Muscle layer of colon (tissue), 2 donors: ENCODE results near the gene RPTOR.

ENCODE experiments used
- H3K27ac ChIP-seq: one replicate; pipeline ENCODE4 v1.7.0; 2013; ENCODE audit warnings: low read depth, mild to moderate bottlenecking, low read length, moderate library complexity
- H3K27me3 ChIP-seq, 2 donors: one replicate each; pipeline ENCODE4 v1.7.0; 2013; ENCODE audit warnings: low read length in 2 of 2, mild to moderate bottlenecking in 2 of 2; ENCODE audit not compliant: insufficient read depth in 2 of 2, control insufficient read depth in 1 of 2
- H3K36me3 ChIP-seq: one replicate; pipeline ENCODE4 v1.7.0; 2013; ENCODE audit warnings: mild to moderate bottlenecking, low read length; ENCODE audit not compliant: insufficient read depth
- H3K4me1 ChIP-seq: one replicate; pipeline ENCODE4 v1.7.0; 2013; ENCODE audit warnings: mild to moderate bottlenecking, low read length; ENCODE audit not compliant: insufficient read depth
- H3K4me3 ChIP-seq, 2 donors: one replicate each; pipeline ENCODE4 v1.7.0; 2013; ENCODE audit warnings: low read length in 2 of 2, low read depth in 1 of 2, mild to moderate bottlenecking in 1 of 2, moderate library complexity in 1 of 2
- H3K9ac ChIP-seq: one replicate; pipeline ENCODE4 v1.7.0; 2013; ENCODE audit warnings: low read length
- H3K9me3 ChIP-seq: one replicate; pipeline ENCODE4 v1.7.0; 2013; ENCODE audit warnings: mild to moderate bottlenecking, low read length
- donor health status: abdominal sarcoma.
- donor health status: Adenocarcinoma of cecum.

Gene RPTOR

DNA sequence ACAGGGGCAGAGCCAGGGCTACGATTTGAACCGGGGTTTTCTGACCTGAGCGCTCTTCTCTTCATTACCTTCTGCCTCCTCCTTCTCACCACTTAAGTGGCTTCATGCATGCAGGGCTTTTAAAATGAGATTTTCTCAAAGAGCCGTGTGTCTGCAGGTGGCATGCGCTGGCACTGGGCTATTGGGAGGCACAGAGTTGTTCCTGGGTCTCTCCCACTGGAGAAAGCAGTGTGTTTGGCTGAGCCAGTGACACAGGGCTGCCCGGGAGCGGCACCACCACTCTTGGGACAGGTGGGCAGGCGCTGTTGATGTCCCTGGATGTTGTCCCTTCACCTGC is 228.2 kb downstream of the RPTOR start:
- no peaks in the 10 kb centered on the region for H3K36me3 ChIP-seq
- peak overlapping the region; percentile 32 for H3K9ac ChIP-seq
- H3K4me3 ChIP-seq, result peak overlapping the region in 1 of 2 donors; percentile 20
- no peaks in the 10 kb centered on the region for H3K9me3 ChIP-seq
- H3K4me1 ChIP-seq, result peaks cover 31% of the 10 kb centered on the region
- H3K27ac ChIP-seq, result peak overlapping the region; percentile 13
- H3K27me3 ChIP-seq, result no peaks in the 10 kb centered on the region

DNA sequence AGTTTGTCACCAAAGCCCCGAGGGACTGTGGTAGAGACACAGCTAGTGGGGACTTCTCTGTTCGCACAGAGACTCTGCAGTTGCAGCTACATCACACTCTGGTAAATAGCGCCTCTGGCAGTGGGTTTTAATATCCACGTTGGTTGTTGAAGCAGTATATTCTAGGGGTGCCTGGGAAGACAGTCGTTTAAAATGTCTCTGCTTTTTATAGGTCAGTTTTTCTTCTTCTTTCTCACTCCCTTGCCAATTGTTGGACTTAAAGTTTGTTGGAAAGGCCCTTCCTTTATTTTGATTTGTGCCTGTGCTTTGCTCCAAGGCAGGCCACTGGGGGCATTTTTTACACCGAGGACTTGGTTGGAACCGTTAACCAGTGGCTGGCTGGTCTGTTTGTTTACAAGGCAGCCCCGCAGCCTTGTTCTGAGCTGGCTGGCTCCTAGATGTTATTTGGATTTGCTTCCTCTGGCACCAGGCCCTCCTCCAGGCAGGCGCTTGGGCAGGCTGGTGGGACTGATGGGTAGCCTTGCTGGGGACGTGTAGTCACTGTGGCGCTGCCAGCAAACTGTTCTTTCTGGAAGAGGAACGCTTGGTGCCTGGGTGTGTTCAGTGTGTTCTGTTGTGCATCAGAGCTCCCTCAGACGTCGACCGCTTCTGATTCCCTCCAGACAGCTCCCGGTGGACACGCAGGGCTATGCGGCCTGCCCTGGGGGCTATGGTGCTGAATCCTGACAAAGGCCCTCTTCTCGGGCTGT is 228.8 kb downstream of the RPTOR start:
- H3K36me3 ChIP-seq, result no peaks in the 10 kb centered on the region
- peak overlapping the region; percentile 13 for H3K27ac ChIP-seq
- H3K9me3 ChIP-seq, result no peaks in the 10 kb centered on the region
- H3K4me3 ChIP-seq, result peak overlapping the region in 1 of 2 donors; percentile 20
- H3K4me1 ChIP-seq, result peaks cover 31% of the 10 kb centered on the region
- H3K9ac ChIP-seq, result peak overlapping the region; percentile 32
- no peaks in the 10 kb centered on the region for H3K27me3 ChIP-seq

DNA sequence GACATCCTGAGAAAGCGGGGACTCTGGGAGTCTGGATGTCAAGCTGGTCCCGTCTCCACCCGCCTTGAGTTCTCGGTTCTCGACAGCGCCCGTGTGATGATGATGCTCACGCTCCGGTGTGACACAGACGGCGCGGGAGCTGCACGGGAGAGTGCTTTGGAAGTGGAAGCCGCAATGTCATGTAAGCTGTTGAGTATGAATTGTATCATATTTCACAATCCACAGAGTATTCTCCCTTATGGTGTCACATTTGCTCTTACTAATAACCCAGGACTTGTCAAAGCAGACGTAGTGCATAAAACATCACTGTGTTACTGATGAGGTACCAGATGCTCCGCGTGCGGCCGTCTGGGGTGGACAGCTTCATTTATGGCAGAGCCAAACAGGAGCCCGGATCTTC is 229.5 kb downstream of the RPTOR start:
- Histone ChIP-seq H3K27me3 (no peaks in the 10 kb centered on the region), H3K36me3 (no peaks in the 10 kb centered on the region), H3K4me1 (peaks cover 31% of the 10 kb centered on the region), H3K27ac (peak overlapping the region; percentile 13), H3K9ac (no peak overlapping the region), H3K9me3 (no peaks in the 10 kb centered on the region), H3K4me3 (no peak overlapping the region)

DNA sequence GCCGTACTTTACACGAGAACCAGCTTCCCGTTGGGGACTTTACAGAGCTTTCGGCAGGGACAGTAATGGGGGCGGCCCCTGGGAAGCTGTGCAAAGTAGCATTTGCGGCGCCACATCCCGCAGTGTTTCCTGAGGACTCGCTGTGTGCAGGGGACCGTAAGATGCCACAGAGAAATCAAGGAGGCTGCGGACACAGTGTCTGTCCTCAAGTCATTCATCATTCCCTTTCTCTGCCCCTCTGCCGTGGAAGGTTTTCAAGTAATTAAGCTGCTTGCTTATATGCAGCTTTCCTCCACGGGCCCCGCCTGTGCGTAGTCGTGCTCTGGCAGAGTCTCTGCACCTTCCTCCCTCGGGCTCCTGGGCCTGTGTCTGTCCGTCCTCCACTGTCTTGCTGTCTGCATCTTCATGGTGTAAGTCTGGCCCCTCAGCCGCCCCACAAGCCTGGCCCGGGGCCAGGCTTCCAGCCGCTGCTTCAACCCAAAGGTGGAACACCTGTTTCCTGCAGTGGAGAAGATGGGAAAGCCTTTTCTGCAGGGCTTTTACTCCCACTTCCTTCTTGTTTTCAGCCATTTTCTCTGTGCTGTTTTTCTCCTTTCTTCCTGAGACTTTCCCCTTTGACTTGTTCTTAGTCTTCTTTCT is 230.1 kb downstream of the RPTOR start:
- Histone ChIP-seq H3K4me3 (no peak overlapping the region), H3K27me3 (no peaks in the 10 kb centered on the region), H3K9ac (no peak overlapping the region), H3K4me1 (peaks cover 34% of the 10 kb centered on the region), H3K36me3 (no peaks in the 10 kb centered on the region), H3K27ac (peak overlapping the region; percentile 13), H3K9me3 (no peaks in the 10 kb centered on the region)

DNA sequence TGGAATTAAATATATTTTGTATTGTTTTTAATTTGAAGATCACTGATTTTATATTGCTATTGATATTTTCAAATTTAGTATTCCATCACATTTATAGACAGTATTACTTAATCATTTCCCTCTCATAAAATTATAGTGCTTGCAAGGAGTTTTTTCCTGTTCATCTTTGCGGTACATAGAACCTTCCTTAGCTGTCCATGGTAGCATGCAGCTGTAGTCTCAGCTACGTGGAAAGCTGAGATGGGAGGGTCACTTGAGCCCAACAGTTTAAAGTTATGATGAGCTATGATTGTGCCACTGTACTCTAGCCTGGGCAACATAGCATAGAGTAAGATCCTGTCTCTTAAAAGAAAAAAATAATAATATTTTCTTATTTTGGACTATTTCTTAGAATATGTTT is 231.2 kb downstream of the RPTOR start:
- Histone ChIP-seq H3K27ac (no peak overlapping the region), H3K27me3 (no peaks in the 10 kb centered on the region), H3K4me1 (peaks cover 44% of the 10 kb centered on the region), H3K9me3 (no peaks in the 10 kb centered on the region), H3K4me3 (no peak overlapping the region), H3K9ac (no peak overlapping the region), H3K36me3 (no peaks in the 10 kb centered on the region)

DNA sequence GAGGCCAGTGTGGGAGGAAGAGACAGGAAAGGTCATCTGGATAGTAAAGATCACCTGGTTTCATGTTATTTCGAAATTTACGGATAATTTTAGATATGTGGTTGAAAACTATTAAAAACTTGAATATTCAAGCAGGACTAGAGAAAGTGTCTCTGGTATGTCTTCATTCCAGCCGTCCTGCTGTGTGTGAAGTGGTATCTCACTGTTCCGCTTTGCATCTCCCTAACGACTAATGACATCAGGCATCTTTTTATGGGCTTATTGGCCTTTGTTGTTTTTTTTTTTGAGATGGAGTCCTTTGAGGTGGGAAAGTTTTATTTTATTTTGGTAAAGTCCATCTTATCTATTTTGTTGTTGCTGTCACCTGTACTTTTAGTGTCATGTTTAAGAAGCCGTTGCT is 232.6 kb downstream of the RPTOR start:
- H3K9ac ChIP-seq, result no peak overlapping the region

DNA sequence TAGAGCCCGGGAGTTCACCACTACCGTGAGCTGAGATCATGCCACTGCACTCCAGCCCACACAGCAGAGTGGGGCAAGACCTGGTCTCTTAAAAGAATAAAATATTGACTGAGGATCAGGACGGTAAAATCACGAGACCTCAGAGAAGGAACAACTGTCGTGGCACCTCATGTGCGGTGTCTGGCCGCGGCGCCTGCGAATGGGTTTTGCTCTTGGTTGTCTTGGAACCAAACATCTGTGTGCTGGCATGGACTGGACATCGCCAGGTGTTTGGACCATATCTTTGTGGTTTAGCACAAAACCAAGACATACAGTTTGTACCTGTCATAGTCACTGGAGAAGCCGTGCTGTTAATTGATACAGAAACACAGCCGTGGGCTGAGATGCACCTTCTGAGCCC is 234.1 kb downstream of the RPTOR start:
- Histone ChIP-seq H3K27me3 (no peaks in the 10 kb centered on the region), H3K9ac (no peak overlapping the region), H3K27ac (no peak overlapping the region), H3K4me3 (no peak overlapping the region), H3K4me1 (peaks cover 46% of the 10 kb centered on the region), H3K36me3 (no peaks in the 10 kb centered on the region), H3K9me3 (no peaks in the 10 kb centered on the region)

More for the DNA sequence above, 232.6 kb downstream of the RPTOR start:
- Histone ChIP-seq H3K9me3 (no peaks in the 10 kb centered on the region), H3K36me3 (no peaks in the 10 kb centered on the region), H3K27me3 (no peaks in the 10 kb centered on the region), H3K27ac (no peak overlapping the region), H3K4me1 (peaks cover 44% of the 10 kb centered on the region), H3K4me3 (no peak overlapping the region)

DNA sequence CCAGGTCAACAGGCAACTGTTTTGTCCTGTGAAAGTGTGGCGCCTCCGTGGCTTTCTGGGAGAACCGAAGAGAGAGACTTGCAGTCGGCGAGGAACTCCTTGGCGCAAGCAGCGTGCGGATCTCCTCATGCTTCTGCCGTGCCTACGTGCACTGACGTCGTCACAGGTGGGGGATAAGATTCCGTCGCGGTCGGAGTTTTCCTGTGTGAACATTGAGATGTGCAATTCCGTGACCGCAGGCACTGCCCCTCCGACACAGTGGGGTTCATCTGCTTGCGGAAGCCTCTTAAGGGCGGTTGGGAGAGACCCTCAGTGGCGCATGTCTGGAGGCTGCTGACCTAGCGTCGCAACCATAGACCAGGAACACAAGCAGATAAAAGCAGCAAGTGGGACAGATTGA is 234.7 kb downstream of the RPTOR start:
- Histone ChIP-seq H3K27me3 (no peaks in the 10 kb centered on the region), H3K4me3 (no peak overlapping the region), H3K9me3 (no peaks in the 10 kb centered on the region), H3K27ac (no peak overlapping the region), H3K4me1 (peaks cover 45% of the 10 kb centered on the region), H3K9ac (no peak overlapping the region), H3K36me3 (no peaks in the 10 kb centered on the region)

DNA sequence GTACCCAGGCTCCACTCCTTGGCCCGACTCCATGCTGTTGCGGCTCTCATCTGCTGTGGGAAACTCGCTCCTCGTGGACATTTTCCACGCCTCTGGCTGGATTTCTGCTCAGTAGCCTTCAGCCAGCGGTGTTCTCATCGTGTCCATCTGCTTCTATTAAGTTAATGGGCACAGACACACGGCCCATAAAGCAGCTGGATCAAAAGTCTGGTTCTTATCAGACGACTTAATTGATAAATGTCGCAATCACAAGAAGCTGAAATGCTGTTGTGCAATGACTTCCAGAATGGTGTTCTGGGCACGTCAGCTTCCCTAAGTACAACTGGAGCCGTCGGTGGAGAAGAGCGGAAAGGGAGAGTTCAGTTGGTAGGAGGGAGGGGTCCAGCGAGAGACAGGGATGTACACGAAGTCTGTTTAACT is 235.3 kb downstream of the RPTOR start:
- H3K4me1 ChIP-seq, result peaks cover 39% of the 10 kb centered on the region
- H3K9me3 ChIP-seq, result no peaks in the 10 kb centered on the region
- no peaks in the 10 kb centered on the region for H3K27me3 ChIP-seq
- no peaks in the 10 kb centered on the region for H3K36me3 ChIP-seq
- H3K9ac ChIP-seq, result no peak overlapping the region
- H3K4me3 ChIP-seq, result no peak overlapping the region
- no peak overlapping the region for H3K27ac ChIP-seq

DNA sequence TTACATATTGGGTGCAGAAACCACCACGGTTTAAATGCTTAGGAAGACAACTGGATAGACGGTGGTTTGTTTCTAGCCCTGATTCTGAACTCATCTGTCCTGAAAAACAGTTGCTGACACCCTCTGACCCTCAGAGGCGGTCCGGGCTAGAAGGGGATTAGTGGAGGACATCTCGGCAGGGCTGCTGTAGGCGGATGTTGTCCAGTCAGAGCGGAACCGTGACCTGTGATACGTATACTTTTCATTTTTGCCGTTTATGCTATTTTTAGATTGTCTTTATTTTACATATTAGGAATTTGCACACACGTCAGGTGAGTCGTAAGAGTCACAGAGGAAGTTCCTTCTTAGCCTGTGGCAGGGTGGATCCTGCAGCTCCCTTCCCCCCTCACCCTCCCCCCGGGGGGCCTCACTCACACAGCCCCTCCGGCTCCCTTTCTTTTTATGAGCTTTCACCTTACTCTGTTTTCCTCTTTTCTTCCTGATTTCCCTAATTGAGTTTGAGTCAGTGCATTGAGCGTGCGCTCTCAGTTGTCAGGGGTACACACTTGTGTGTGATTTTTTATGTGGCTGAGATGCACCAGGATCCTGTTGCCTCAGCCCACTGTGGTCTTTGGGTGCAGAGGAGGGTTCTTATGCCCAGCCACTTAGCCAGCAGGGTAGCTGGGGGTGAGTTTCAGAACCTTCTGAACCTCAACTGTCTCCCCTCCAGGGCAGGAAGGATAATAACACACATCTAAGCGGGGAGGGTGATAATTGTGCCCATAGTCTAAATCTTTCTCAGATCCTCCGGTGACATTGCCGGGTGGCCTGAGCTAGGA is 236.0 kb downstream of the RPTOR start:
- H3K9me3 ChIP-seq, result no peaks in the 10 kb centered on the region
- H3K27ac ChIP-seq, result no peak overlapping the region
- H3K27me3 ChIP-seq, result no peaks in the 10 kb centered on the region
- H3K4me3 ChIP-seq, result no peak overlapping the region
- no peaks in the 10 kb centered on the region for H3K36me3 ChIP-seq
- H3K9ac ChIP-seq, result no peak overlapping the region
- H3K4me1 ChIP-seq, result peaks cover 33% of the 10 kb centered on the region

DNA sequence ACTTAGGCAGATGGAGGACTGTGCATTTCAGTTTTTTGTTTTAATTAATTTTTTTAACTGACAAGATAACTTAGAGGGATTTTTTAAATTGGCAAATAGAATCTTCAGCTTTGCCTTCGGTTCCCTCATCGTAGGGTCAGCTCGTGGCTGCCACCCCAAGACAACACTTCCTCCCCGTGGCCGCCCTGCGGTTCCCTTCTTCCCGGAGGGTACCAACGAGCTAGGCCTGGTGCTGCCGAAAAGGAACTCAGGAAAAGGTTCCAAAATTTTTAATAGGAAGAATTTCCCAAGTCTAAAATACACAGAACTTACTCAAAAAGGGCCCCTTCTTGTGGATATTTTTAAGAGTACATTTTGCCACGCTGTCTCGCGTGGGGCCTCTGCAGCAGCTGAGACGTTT is 236.6 kb downstream of the RPTOR start:
- Histone ChIP-seq H3K9ac (no peak overlapping the region), H3K36me3 (no peaks in the 10 kb centered on the region), H3K27me3 (no peaks in the 10 kb centered on the region), H3K4me3 (no peak overlapping the region), H3K4me1 (peaks cover 32% of the 10 kb centered on the region), H3K27ac (no peak overlapping the region), H3K9me3 (no peaks in the 10 kb centered on the region)
